ENCODE results near the gene SOX4.

- TF ChIP-seq POLR2A (IDR thresholded peaks at IDR 0.05) (no peak), CTCF (IDR thresholded peaks at IDR 0.05) (no peak)
Observed at GRCh38 chr6:21633511-21634109, 40.1 kb downstream of the SOX4 start.

Data from ovary (tissue), 3 donors.